Measurements from ENCODE around the gene CD164L2. TPM values are rescaled to one million over a fixed set of nuclear protein-coding genes. Genes with fewer than 3 reads are reported as not detected.

Gene CD164L2
- total and polyA plus RNA-seq, 8 donors = 0.19 to 0.76 (median 0.57) TPM; not detected in 2

- no peak for FAIRE-seq
- H3K9me3 ChIP-seq = no peaks in the 10 kb centered on the region
- peak; percentile 22 to 56 (median 40) for ATAC-seq
- TF ChIP-seq CTCF (IDR thresholded peaks at IDR 0.05) = no peak
- peak overlapping the region; percentile 39 to 69 (median 62) for H3K27ac ChIP-seq
- intact Hi-C loops (cut with DNase I) = no loop called here
- peak overlapping the region; percentile 21 to 67 (median 50) for H3K4me3 ChIP-seq
- H3K27me3 ChIP-seq = no peaks in the 10 kb centered on the region
- H3K36me3 ChIP-seq = no peaks in the 10 kb centered on the region
- peaks cover 0 to 4% (median 3%) of the 10 kb centered on the region in 3 donors for H3K4me1 ChIP-seq
- WGBS, 2 donors = 18 to 29% methylated on average over 8 of the region's 8 CpGs
- peak in 1 of 6 donors; percentile 32 for DNase-seq
These were observed 40.7 kb downstream of the CD164L2 start for GRCh38 chr1:27342391-27342777.

GRCh38 chr1:27341525-27342252 lies 41.4 kb downstream of the CD164L2 start, which contains the start of gene SYTL1:
Gene SYTL1, plus strand, starts transcription at chr1:27342022. Its CDS starts 3,313 bp downstream, at chr1:27345335.
- peak within 1 kb of the TSS; percentile 21 to 67 (median 50) for H3K4me3 ChIP-seq
- 15 to 16% methylated on average over 22 of the region's 22 CpGs for WGBS, 2 donors

GRCh38 chr1:27339213-27339612 lies 43.9 kb downstream of the CD164L2 start:
- H3K4me1 ChIP-seq = peaks cover 0 to 4% (median 3%) of the 10 kb centered on the region in 3 donors
- H3K27ac ChIP-seq = no peak overlapping the region
- H3K36me3 ChIP-seq = peaks cover 0 to 15% (median 4%) of the 10 kb centered on the region in 3 donors
- no peaks in the 10 kb centered on the region for H3K27me3 ChIP-seq
- DNase-seq (peak in 1 of 6 donors; percentile 4), FAIRE-seq (no peak), ATAC-seq (no peak)
- H3K4me3 ChIP-seq = no peak overlapping the region
- no peak for TF ChIP-seq CTCF (IDR thresholded peaks at IDR 0.05)
- intact Hi-C loops (cut with DNase I) = loop anchor here in 1 of 3 donors (10.0 kb wide), 1 partner anchor 46 kb away; the partner anchor contains the start of gene CD164L2
- WGBS, 2 donors = 58 to 71% methylated on average over 5 of the region's 5 CpGs
- H3K9me3 ChIP-seq = no peaks in the 10 kb centered on the region

More at GRCh38 chr1:27341525-27342252, 41.4 kb downstream of the CD164L2 start, which contains the start of gene SYTL1:
- peak; percentile 87 to 91 (median 88) for ATAC-seq
- DNase-seq = peak; percentile 74 to 93 (median 82)
- Histone ChIP-seq H3K27ac (peak within 1 kb of the TSS; percentile 46 to 69 (median 62)), H3K36me3 (no peaks in the 10 kb centered on the region), H3K9me3 (no peaks in the 10 kb centered on the region), H3K27me3 (no peaks in the 10 kb centered on the region), H3K4me1 (peaks cover 0 to 4% (median 3%) of the 10 kb centered on the region in 3 donors)
- TF ChIP-seq CTCF (IDR thresholded peaks at IDR 0.05) = no peak
- intact Hi-C loops (cut with DNase I) = no loop called here
- no peak for FAIRE-seq

GRCh38 chr1:27338751-27339150 lies 44.4 kb downstream of the CD164L2 start:
- no peak for TF ChIP-seq CTCF (IDR thresholded peaks at IDR 0.05)
- WGBS, 2 donors = 87 to 95% methylated on average over 6 of the region's 6 CpGs
- Histone ChIP-seq H3K36me3 (peaks cover 0 to 19% (median 7%) of the 10 kb centered on the region in 3 donors), H3K27me3 (no peaks in the 10 kb centered on the region), H3K9me3 (no peaks in the 10 kb centered on the region), H3K4me3 (no peak overlapping the region), H3K4me1 (peaks cover 0 to 4% (median 3%) of the 10 kb centered on the region in 3 donors), H3K27ac (no peak overlapping the region)
- no peak for ATAC-seq
- no peak for DNase-seq
- intact Hi-C loops (cut with DNase I) = loop anchor here in 1 of 3 donors (10.0 kb wide), 1 partner anchor 46 kb away; the partner anchor contains the start of gene CD164L2
- FAIRE-seq = no peak
